Smooth muscle cell (in vitro differentiated cells): ENCODE results near the gene GYS2. TPM values are rescaled to one million over a fixed set of nuclear protein-coding genes. Genes with fewer than 3 reads are reported as not detected.
A peak's percentile ranks its signal among the peaks of the same experiment; 100 is the strongest.

Experiments
- DNase-seq: peaks from one replicate; lab custom pipeline; 2025; ENCODE audit not compliant: unreplicated experiment; lab: John Stamatoyannopoulos, UW
- H2AFZ ChIP-seq: fragments of 200-600 bp; sonication (generic); 2 replicates; pipeline ENCODE4 v1.6.0; 2016; ENCODE audit warnings: antibody characterized with exemption, low read depth, mild to moderate bottlenecking
- H3F3A ChIP-seq: fragments of 200-600 bp; sonication (generic); 2 replicates; pipeline ENCODE4 v1.6.0; 2017; ENCODE audit warnings: antibody characterized with exemption, low read depth
- H3K27ac ChIP-seq: fragments of 200-600 bp; sonication (generic); 2 replicates; pipeline ENCODE4 v1.5.1; 2016; ENCODE audit warnings: low read depth, mild to moderate bottlenecking
- H3K27me3 ChIP-seq: fragments of 200-600 bp; sonication (generic); 2 replicates; pipeline ENCODE4 v1.6.1; 2016; ENCODE audit warnings: low read depth, mild to moderate bottlenecking
- H3K36me3 ChIP-seq: fragments of 200-600 bp; sonication (generic); 2 replicates; pipeline ENCODE4 v1.5.1; 2016; ENCODE audit warnings: low read depth
- H3K4me1 ChIP-seq: fragments of 200-600 bp; sonication (generic); 2 replicates; pipeline ENCODE4 v1.5.1; 2016; ENCODE audit warnings: low read depth
- H3K4me2 ChIP-seq: fragments of 200-600 bp; sonication (generic); 2 replicates; pipeline ENCODE4 v1.6.0; 2016; ENCODE audit warnings: mild to moderate bottlenecking
- H3K4me3 ChIP-seq: fragments of 200-600 bp; sonication (generic); 2 replicates; pipeline ENCODE4 v1.5.1; 2016; ENCODE audit warnings: mild to moderate bottlenecking
- H3K79me2 ChIP-seq: fragments of 200-600 bp; sonication (generic); 2 replicates; pipeline ENCODE4 v1.6.0; 2016; ENCODE audit warnings: low read depth, mild to moderate bottlenecking
- H3K9ac ChIP-seq: fragments of 200-600 bp; sonication (generic); 2 replicates; pipeline ENCODE4 v1.6.0; 2016; ENCODE audit warnings: low read depth
- H3K9me3 ChIP-seq: fragments of 200-600 bp; sonication (generic); replicated peaks from 2 replicates; pipeline ENCODE4 v1.5.1; 2016; ENCODE audit warnings: low read depth
- H4K20me1 ChIP-seq: fragments of 200-600 bp; sonication (generic); 2 replicates; pipeline ENCODE4 v1.6.0; 2016; ENCODE audit warnings: low read depth
- WGBS: methylation state at CpG from one replicate; pipeline ENCODE4 v1.1.7; 2016; ENCODE audit warnings: low lambda C conversion rate; 5-methylcytosine and 5-hydroxymethylcytosine counted together
- polyA plus RNA-seq: library from polyadenylated mRNA; unstranded; fragments of >200 nt; fragmentation: Nextera tagmentation; extraction: Ambion mirVana; gene quantifications from 2 replicates; pipeline ENCODE4 v1.2.1, GENCODE V29; 2016
- total RNA-seq: library from RNA; depleted of rRNA; stranded (reverse); fragments of >200 nt; gene quantifications from 2 replicates; pipeline ENCODE4 v1.2.3, GENCODE V29; 2014
- TF ChIP-seq, protein P1 (sequence below): fragments of 200-600 bp; sonication (generic); IDR thresholded peaks from 2 replicates; pipeline ENCODE4 v1.5.1; 2017; ENCODE audit warnings: borderline replicate concordance, mild to moderate bottlenecking, antibody characterized with exemption; ENCODE audit not compliant: insufficient read depth, poor library complexity, severe bottlenecking

The GYS2 gene
- total and polyA plus RNA-seq, 2 experiments from 2014 or later, result not detected

DNA sequence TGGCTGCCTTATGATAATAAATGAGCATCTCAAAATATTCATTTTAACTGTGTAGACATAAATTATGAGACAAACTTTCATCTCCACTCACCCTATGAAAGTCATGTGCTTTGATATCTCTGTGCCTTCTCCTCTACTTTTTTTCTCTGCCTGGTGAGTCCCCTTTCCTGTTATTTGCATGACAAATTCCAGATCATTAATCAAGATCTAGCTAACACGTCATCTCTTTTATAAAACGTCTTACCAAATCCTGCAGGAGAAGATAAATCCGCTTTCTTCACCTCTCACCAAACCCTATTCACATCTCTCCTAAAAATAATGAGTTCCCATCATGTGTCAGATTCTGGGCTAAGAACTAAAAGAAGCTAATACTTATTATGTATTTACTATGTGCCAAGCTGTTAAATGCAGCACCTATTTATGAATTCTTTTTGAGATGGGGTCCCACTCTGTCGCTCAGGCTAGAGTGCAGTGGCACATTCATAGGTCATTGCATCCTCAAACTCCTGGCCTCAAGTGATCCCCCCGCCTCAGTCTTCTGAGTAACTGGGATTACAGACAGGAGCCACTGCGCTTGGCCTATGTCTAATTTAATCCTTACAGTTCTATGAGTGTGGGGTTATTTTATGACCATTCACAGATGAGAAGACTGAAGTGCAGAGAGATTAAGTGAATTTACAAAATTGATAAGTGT is 51.9 kb downstream of the GYS2 start:
- TF ChIP-seq, protein P1, sequence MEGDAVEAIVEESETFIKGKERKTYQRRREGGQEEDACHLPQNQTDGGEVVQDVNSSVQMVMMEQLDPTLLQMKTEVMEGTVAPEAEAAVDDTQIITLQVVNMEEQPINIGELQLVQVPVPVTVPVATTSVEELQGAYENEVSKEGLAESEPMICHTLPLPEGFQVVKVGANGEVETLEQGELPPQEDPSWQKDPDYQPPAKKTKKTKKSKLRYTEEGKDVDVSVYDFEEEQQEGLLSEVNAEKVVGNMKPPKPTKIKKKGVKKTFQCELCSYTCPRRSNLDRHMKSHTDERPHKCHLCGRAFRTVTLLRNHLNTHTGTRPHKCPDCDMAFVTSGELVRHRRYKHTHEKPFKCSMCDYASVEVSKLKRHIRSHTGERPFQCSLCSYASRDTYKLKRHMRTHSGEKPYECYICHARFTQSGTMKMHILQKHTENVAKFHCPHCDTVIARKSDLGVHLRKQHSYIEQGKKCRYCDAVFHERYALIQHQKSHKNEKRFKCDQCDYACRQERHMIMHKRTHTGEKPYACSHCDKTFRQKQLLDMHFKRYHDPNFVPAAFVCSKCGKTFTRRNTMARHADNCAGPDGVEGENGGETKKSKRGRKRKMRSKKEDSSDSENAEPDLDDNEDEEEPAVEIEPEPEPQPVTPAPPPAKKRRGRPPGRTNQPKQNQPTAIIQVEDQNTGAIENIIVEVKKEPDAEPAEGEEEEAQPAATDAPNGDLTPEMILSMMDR, result no peak
- Histone ChIP-seq H2AFZ (no peak overlapping the region), H3K79me2 (no peaks in the 10 kb centered on the region), H3K4me2 (no peak overlapping the region), H3K27me3 (no peaks in the 10 kb centered on the region), H3K9me3 (no peaks in the 10 kb centered on the region), H4K20me1 (no peaks in the 10 kb centered on the region), H3F3A (no peaks in the 10 kb centered on the region), H3K36me3 (no peaks in the 10 kb centered on the region), H3K9ac (no peak overlapping the region), H3K4me3 (no peak overlapping the region), H3K4me1 (no peaks in the 10 kb centered on the region), H3K27ac (no peak overlapping the region)
- DNase-seq, result no peak
- 56% methylated on average over 6 of the region's 6 CpGs for WGBS

DNA sequence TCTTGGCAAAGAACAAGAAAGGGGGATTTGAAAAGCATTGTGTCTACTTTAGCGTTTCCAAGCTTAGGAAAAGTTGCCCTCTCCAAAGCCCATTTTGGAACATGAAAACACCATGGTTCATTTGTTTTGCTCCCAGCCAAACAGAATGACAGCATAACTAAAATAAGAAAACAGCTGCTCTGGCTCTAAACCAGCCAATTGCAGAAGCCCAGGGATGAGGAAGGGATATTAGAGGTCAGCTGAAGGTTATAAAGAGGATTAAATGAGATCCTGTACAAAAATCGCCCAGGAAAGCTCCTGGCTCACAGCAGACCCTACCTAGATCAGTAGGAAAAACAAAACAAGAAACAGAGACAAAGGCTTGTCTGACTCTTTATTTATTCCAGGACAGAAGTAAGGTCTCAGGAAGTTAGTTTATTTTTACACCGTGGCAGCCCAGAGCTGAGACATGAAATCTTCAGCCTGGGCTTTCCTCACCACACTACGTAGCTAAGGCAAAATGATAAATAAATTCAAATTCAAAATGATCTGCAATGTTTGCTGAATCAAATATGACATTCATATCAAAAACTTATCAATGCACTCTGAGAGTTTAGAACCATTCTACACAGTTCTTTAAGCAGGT is 52.7 kb downstream of the GYS2 start:
- H3K27ac ChIP-seq, result no peak overlapping the region
- H2AFZ ChIP-seq, result peak overlapping the region; percentile 7
- no peaks in the 10 kb centered on the region for H3K79me2 ChIP-seq
- H3K9me3 ChIP-seq, result no peaks in the 10 kb centered on the region
- TF ChIP-seq, protein P1, result no peak
- no peak for DNase-seq
- no peaks in the 10 kb centered on the region for H3F3A ChIP-seq
- 66% methylated on average over 4 of the region's 4 CpGs for WGBS
- no peaks in the 10 kb centered on the region for H3K27me3 ChIP-seq
- H3K4me2 ChIP-seq, result no peak overlapping the region
- H3K4me1 ChIP-seq, result no peaks in the 10 kb centered on the region
- no peaks in the 10 kb centered on the region for H3K36me3 ChIP-seq
- H3K4me3 ChIP-seq, result no peak overlapping the region
- no peaks in the 10 kb centered on the region for H4K20me1 ChIP-seq
- H3K9ac ChIP-seq, result no peak overlapping the region

DNA sequence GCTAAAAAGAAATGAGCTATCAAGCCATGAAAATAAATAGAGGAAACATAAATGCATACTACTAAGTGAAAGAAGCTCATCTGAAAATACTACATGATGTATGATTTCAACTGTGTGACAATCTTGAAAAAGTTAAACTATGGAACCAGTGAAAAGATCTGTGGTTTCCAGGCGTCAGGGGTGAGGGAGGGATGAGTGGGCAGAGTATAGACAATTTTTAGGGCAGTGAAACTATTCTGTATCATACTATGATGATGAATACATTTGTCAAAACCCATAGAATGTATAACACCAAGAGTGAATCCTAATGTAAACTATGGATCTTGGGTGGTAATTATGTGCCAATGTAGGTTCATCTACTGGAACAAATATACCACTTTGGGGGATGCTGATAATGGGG is 57.2 kb downstream of the GYS2 start:
- TF ChIP-seq, protein P1, result no peak
- no peak for DNase-seq

More for the DNA sequence above, 57.2 kb downstream of the GYS2 start:
- H3K4me3 ChIP-seq, result no peak overlapping the region
- no peaks in the 10 kb centered on the region for H3K79me2 ChIP-seq
- H3K4me1 ChIP-seq, result no peaks in the 10 kb centered on the region
- no peak overlapping the region for H3K9ac ChIP-seq
- no peaks in the 10 kb centered on the region for H3K27me3 ChIP-seq
- no peak overlapping the region for H3K4me2 ChIP-seq
- H4K20me1 ChIP-seq, result no peaks in the 10 kb centered on the region
- WGBS, result 39% methylated on average over 1 of the region's 1 CpG
- H3K36me3 ChIP-seq, result no peaks in the 10 kb centered on the region
- no peak overlapping the region for H3K27ac ChIP-seq
- no peak overlapping the region for H2AFZ ChIP-seq
- no peaks in the 10 kb centered on the region for H3F3A ChIP-seq
- H3K9me3 ChIP-seq, result no peaks in the 10 kb centered on the region
